HCT116 (cell line): ENCODE measurements around the gene EIF3A. TPM values are rescaled to one million over a fixed set of nuclear protein-coding genes. Genes with fewer than 3 reads are reported as not detected.

ENCODE experiments used
- ATAC-seq: fragments of 200-7000 bp; cut with Tn5 transposase; 2 replicates; pipeline ENCODE4 v1.9.1; 2020; ENCODE audit warnings: mild to moderate bottlenecking, moderate library complexity
- BruUV-seq: library from RNA; stranded (reverse); fragments of 400-500 nt; replicated peaks from 2 replicates; lab custom pipeline; 2021; lab: Mats Ljungman, UMichigan
- CTCF ChIA-PET: fragments of 300-600 bp; sonication (Branson Sonifier 250); formaldehyde crosslinking; loops from one replicate; lab custom pipeline; 2021; ENCODE audit warnings: antibody characterized with exemption; lab: Charles Lee
- POLR2A ChIA-PET: fragments of 300-600, 350-600 bp; sonication (Branson Sonifier 250); formaldehyde crosslinking; loops from one replicate; lab custom pipeline; 2021; ENCODE audit warnings: antibody characterized with exemption; lab: Charles Lee
- RAD21 ChIA-PET, 2 experiments: fragments of 300-600 bp; sonication (Branson Sonifier 250); formaldehyde crosslinking; loops; one replicate each; lab custom pipeline; 2023; ENCODE audit warnings: low total read pairs in 2 of 2; ENCODE audit not compliant: uncharacterized antibody in 2 of 2, unreplicated experiment in 2 of 2, low non-redundant PET in 1 of 2; lab: Charles Lee
- DNase-seq: peaks from one replicate; pipeline ENCODE4 v3.0.0-alpha.2; 2010; ENCODE audit warnings: low read depth, low spot score
- H2AFZ ChIP-seq: fragments of 200-600 bp; shearing (Covaris generic), sonication (generic); 2 replicates; pipeline ENCODE4 v1.6.1; 2017; ENCODE audit warnings: low read depth, mixed run types, mixed read lengths, antibody characterized with exemption, low read length; ENCODE audit not compliant: poor library complexity, severe bottlenecking
- H3K27ac ChIP-seq: 2 replicates; pipeline ENCODE4 v1.5.1; 2012; ENCODE audit warnings: low read depth, low read length
- H3K27me3 ChIP-seq: fragments of 200-600 bp; sonication (generic); 2 replicates; pipeline ENCODE4 v1.6.1; 2016; ENCODE audit warnings: mixed run types, low read length, mixed read lengths; ENCODE audit not compliant: insufficient read depth
- H3K36me3 ChIP-seq, 2 experiments: fragments of 200-500 bp in 1 of 2; fragments of 200-600 bp in 1 of 2; sonication (Bioruptor generic) in 1 of 2; sonication (generic) in 1 of 2; 2 replicates each; pipeline versions ENCODE4 v1.5.1 to v1.6.1; 2014 to 2016; ENCODE audit warnings: low read length in 2 of 2, inconsistent platforms in 1 of 2, mixed read lengths in 1 of 2, mixed run types in 1 of 2; ENCODE audit not compliant: insufficient read depth in 2 of 2, control insufficient read depth in 1 of 2
- H3K4me1 ChIP-seq, 2 experiments: fragments of 200-600 bp in 1 of 2; sonication (generic) in 1 of 2; 2 replicates each; pipeline versions ENCODE4 v1.5.1 to v1.6.1; 2012 to 2017; ENCODE audit warnings: low read length in 2 of 2, inconsistent platforms in 1 of 2, mild to moderate bottlenecking in 1 of 2, mixed read lengths in 1 of 2, mixed run types in 1 of 2, moderate library complexity in 1 of 2; ENCODE audit not compliant: insufficient read depth in 2 of 2, control insufficient read depth in 1 of 2
- H3K4me2 ChIP-seq: fragments of 200-600 bp; sonication (generic); 2 replicates; pipeline ENCODE4 v1.6.1; 2017; ENCODE audit warnings: mixed run types, low read length, mixed read lengths
- H3K4me3 ChIP-seq, 2 experiments: fragments of 200-600 bp in 1 of 2; sonication (generic) in 1 of 2; replicated peaks in 1 of 2; 2 replicates each; pipeline ENCODE4 v1.5.1; 2011 to 2016; ENCODE audit warnings: low read length in 2 of 2, control low read depth in 1 of 2, low read depth in 1 of 2, mild to moderate bottlenecking in 1 of 2, mixed read lengths in 1 of 2, mixed run types in 1 of 2
- H3K79me2 ChIP-seq: fragments of 200-600 bp; sonication (generic); 2 replicates; pipeline ENCODE4 v1.6.1; 2017; ENCODE audit warnings: mild to moderate bottlenecking, mixed run types, low read length, moderate library complexity, mixed read lengths; ENCODE audit not compliant: insufficient read depth
- H3K9ac ChIP-seq: fragments of 200-600 bp; sonication (generic); 2 replicates; pipeline ENCODE4 v1.6.1; 2016; ENCODE audit warnings: low read length, mixed read lengths
- H3K9me2 ChIP-seq: fragments of 200-600 bp; sonication (generic), shearing (Covaris generic); 2 replicates; pipeline ENCODE4 v1.6.1; 2017; ENCODE audit warnings: mixed run types, mild to moderate bottlenecking, moderate library complexity; ENCODE audit not compliant: insufficient read depth
- H3K9me3 ChIP-seq, 2 experiments: fragments of 200-500 bp in 1 of 2; fragments of 200-600 bp in 1 of 2; sonication (Bioruptor generic) in 1 of 2; sonication (generic) in 1 of 2; 2 replicates each; pipeline ENCODE4 v1.6.1; 2014 to 2017; ENCODE audit warnings: low read length in 2 of 2, mixed read lengths in 2 of 2, inconsistent platforms in 1 of 2, low read depth in 1 of 2, mild to moderate bottlenecking in 1 of 2, mixed run types in 1 of 2, moderate library complexity in 1 of 2; ENCODE audit not compliant: control insufficient read depth in 1 of 2, insufficient read depth in 1 of 2
- H4K20me1 ChIP-seq: fragments of 200-600 bp; sonication (generic), shearing (Covaris generic); 2 replicates; pipeline ENCODE4 v1.6.1; 2017; ENCODE audit warnings: mixed run types, mild to moderate bottlenecking, moderate library complexity; ENCODE audit not compliant: insufficient read depth
- CBX3 ChIP-seq: IDR thresholded peaks from 2 replicates; pipeline ENCODE4 v1.6.1; 2012; ENCODE audit warnings: low read depth
- CEBPB ChIP-seq: IDR thresholded peaks from 2 replicates; pipeline ENCODE4 v1.6.1; 2012; ENCODE audit warnings: low read depth
- EGR1 ChIP-seq: IDR thresholded peaks from 2 replicates; pipeline ENCODE4 v1.6.1; 2012; ENCODE audit warnings: low read depth
- EZH2 ChIP-seq: fragments of 200-600 bp; sonication (generic); IDR thresholded peaks from 2 replicates; pipeline ENCODE4 v1.6.1; 2017; ENCODE audit warnings: antibody characterized with exemption, mixed run types
- EZH2phosphoT487 ChIP-seq: fragments of 200-600 bp; IDR thresholded peaks from 2 replicates; pipeline ENCODE4 v1.6.1; 2018; ENCODE audit warnings: antibody characterized with exemption, borderline replicate concordance
- FOSL1 ChIP-seq: IDR thresholded peaks from 2 replicates; pipeline ENCODE4 v1.6.1; 2012; ENCODE audit warnings: low read depth
- JUND ChIP-seq: IDR thresholded peaks from 2 replicates; pipeline ENCODE4 v1.6.1; 2012
- POLR2A ChIP-seq: IDR thresholded peaks from 2 replicates; pipeline ENCODE4 v1.7.0; 2011; ENCODE audit warnings: borderline replicate concordance; ENCODE audit not compliant: insufficient read depth, insufficient read length; ENCODE audit errors: extremely low read depth
- POLR2AphosphoS5 ChIP-seq: IDR thresholded peaks from 2 replicates; pipeline ENCODE4 v1.6.1; 2011; ENCODE audit warnings: mild to moderate bottlenecking, low read depth, low read length, moderate library complexity
- SIN3A ChIP-seq: IDR thresholded peaks from 2 replicates; pipeline ENCODE4 v1.6.1; 2012; ENCODE audit warnings: low read depth
- SP1 ChIP-seq: IDR thresholded peaks from 2 replicates; pipeline ENCODE4 v1.6.1; 2012; ENCODE audit warnings: low read depth
- YY1 ChIP-seq: IDR thresholded peaks from 2 replicates; pipeline ENCODE4 v1.6.1; 2011; ENCODE audit warnings: low read length, low read depth, moderate library complexity, mild to moderate bottlenecking; ENCODE audit not compliant: insufficient replicate concordance; ENCODE audit errors: extremely low read depth
- intact Hi-C: fragments of 100-400 bp; cut with micrococcal nuclease; formaldehyde crosslinking; loops from 2 replicates; pipeline ENCODE4 v1.10.0; 2022
- total RNA-seq: library from RNA; stranded (reverse); gene quantifications from one replicate; pipeline ENCODE4 v1.2.1, GENCODE V29; 2021; ENCODE audit not compliant: unreplicated experiment
- TF ChIP-seq, protein P1 (sequence below): IDR thresholded peaks from 2 replicates; pipeline ENCODE4 v1.6.1; 2011; ENCODE audit warnings: mild to moderate bottlenecking, low read length, moderate library complexity; ENCODE audit not compliant: insufficient replicate concordance; ENCODE audit errors: extremely low read depth
- TF ChIP-seq, protein P2 (sequence below): IDR thresholded peaks from 2 replicates; pipeline ENCODE4 v1.6.1; 2012
- TF ChIP-seq, protein P3 (sequence below): IDR thresholded peaks from 2 replicates; pipeline ENCODE4 v1.6.1; 2012
- TF ChIP-seq, protein P4 (sequence below): IDR thresholded peaks from 2 replicates; pipeline ENCODE4 v1.6.1; 2012; ENCODE audit warnings: low read depth

EIF3A gene
- total RNA-seq, 1 experiment from 2014 or later: 271 TPM

DNA sequence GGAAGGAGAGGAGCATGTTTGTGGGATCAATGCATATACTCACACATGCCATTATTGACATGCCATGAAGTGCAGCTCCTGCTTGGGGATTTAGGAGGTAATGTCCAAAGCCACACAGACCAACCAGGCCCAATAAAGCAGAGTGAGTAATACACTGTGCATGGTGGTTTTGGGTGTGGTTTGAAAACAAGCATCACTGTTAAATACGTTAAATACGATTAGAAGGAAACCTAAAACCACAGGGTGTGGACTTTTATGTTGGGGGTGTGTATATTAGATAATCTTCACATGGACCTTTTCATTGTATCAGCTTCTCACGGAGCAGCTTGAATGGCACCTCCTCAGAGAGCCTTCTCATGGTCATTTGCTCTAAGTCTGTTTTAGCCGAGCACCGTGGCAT, 10.4 kb upstream of the EIF3A start:
- RAD21 ChIA-PET: no interaction called here
- H3K79me2 ChIP-seq: no peaks in the 10 kb centered on the region
- peak overlapping the region in 1 of 2 experiments; percentile 3; a peak in 1 of 4 replicates for H3K4me3 ChIP-seq
- no peak overlapping the region for H3K9ac ChIP-seq
- no peaks in the 10 kb centered on the region for H3K27me3 ChIP-seq
- no peaks in the 10 kb centered on the region for H3K9me2 ChIP-seq
- DNase-seq (peak; percentile 56), ATAC-seq (peak; percentile 85)
- H2AFZ ChIP-seq: peak overlapping the region; percentile 66
- 0 out of 2 replicates have a peak, but pooled peaks have one; percentile 24 for TF ChIP-seq JUND
- TF ChIP-seq, protein P1, sequence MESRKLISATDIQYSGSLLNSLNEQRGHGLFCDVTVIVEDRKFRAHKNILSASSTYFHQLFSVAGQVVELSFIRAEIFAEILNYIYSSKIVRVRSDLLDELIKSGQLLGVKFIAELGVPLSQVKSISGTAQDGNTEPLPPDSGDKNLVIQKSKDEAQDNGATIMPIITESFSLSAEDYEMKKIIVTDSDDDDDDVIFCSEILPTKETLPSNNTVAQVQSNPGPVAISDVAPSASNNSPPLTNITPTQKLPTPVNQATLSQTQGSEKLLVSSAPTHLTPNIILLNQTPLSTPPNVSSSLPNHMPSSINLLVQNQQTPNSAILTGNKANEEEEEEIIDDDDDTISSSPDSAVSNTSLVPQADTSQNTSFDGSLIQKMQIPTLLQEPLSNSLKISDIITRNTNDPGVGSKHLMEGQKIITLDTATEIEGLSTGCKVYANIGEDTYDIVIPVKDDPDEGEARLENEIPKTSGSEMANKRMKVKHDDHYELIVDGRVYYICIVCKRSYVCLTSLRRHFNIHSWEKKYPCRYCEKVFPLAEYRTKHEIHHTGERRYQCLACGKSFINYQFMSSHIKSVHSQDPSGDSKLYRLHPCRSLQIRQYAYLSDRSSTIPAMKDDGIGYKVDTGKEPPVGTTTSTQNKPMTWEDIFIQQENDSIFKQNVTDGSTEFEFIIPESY: no peak
- TF ChIP-seq EZH2phosphoT487: no peak
- TF ChIP-seq, protein P2, sequence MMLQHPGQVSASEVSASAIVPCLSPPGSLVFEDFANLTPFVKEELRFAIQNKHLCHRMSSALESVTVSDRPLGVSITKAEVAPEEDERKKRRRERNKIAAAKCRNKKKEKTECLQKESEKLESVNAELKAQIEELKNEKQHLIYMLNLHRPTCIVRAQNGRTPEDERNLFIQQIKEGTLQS: no peak
- no peak for TF ChIP-seq EGR1
- TF ChIP-seq SP1: peak; percentile 41
- no peak for TF ChIP-seq EZH2
- TF ChIP-seq CEBPB: no peak
- TF ChIP-seq YY1: no peak
- no peak for TF ChIP-seq SIN3A
- TF ChIP-seq, protein P3, sequence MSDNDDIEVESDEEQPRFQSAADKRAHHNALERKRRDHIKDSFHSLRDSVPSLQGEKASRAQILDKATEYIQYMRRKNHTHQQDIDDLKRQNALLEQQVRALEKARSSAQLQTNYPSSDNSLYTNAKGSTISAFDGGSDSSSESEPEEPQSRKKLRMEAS: peak; percentile 37; the same call in 1 of the 2 replicates
- TF ChIP-seq FOSL1: no peak
- TF ChIP-seq, protein P4, sequence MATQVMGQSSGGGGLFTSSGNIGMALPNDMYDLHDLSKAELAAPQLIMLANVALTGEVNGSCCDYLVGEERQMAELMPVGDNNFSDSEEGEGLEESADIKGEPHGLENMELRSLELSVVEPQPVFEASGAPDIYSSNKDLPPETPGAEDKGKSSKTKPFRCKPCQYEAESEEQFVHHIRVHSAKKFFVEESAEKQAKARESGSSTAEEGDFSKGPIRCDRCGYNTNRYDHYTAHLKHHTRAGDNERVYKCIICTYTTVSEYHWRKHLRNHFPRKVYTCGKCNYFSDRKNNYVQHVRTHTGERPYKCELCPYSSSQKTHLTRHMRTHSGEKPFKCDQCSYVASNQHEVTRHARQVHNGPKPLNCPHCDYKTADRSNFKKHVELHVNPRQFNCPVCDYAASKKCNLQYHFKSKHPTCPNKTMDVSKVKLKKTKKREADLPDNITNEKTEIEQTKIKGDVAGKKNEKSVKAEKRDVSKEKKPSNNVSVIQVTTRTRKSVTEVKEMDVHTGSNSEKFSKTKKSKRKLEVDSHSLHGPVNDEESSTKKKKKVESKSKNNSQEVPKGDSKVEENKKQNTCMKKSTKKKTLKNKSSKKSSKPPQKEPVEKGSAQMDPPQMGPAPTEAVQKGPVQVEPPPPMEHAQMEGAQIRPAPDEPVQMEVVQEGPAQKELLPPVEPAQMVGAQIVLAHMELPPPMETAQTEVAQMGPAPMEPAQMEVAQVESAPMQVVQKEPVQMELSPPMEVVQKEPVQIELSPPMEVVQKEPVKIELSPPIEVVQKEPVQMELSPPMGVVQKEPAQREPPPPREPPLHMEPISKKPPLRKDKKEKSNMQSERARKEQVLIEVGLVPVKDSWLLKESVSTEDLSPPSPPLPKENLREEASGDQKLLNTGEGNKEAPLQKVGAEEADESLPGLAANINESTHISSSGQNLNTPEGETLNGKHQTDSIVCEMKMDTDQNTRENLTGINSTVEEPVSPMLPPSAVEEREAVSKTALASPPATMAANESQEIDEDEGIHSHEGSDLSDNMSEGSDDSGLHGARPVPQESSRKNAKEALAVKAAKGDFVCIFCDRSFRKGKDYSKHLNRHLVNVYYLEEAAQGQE: no peak
- peak; percentile 56; the same call in 1 of the 2 replicates for TF ChIP-seq CBX3
- TF ChIP-seq POLR2AphosphoS5: no peak
- TF ChIP-seq POLR2A: no peak
- H3K36me3 ChIP-seq: no peaks in the 10 kb centered on the region
- peaks cover 6 to 15% of the 10 kb centered on the region in 2 experiments; a peak in 3 of 4 replicates for H3K4me1 ChIP-seq
- no peak overlapping the region for H3K27ac ChIP-seq
- POLR2A ChIA-PET: interaction anchor here (1.6 kb wide), 1 partner anchor 13 kb away, joined by 5 read pairs; the partner anchor contains the start of gene DENND10
- no TSS peak for BruUV-seq
- no peaks in the 10 kb centered on the region for H3K9me3 ChIP-seq
- intact Hi-C loops: no loop called here
- H4K20me1 ChIP-seq: no peaks in the 10 kb centered on the region
- CTCF ChIA-PET: no interaction called here
- H3K4me2 ChIP-seq: peak overlapping the region; percentile 55
